Activated CD4-positive, alpha-beta T cell treated with anti-CD3 and anti-CD28 coated beads, Interleukin-2, amount 10 ng/mL, durations not matched to agents 7 days and 5 days (primary cell): ENCODE measurements around the gene DLGAP1. TPM values are rescaled to one million over a fixed set of nuclear protein-coding genes. Genes with fewer than 3 reads are reported as not detected.
A peak's percentile ranks its signal among the peaks of the same experiment; 100 is the strongest.
"Not testable (repeated sequence)": the region's sequence is repeated elsewhere in the genome, so short reads cannot be mapped to it uniquely, and the experiment has no call there.

Experiments used
- CTCF ChIA-PET: fragments of 350-600 bp; sonication (Branson Sonifier 250); formaldehyde crosslinking; loops from one replicate; lab custom pipeline; 2021; ENCODE audit warnings: antibody characterized with exemption; lab: Charles Lee
- POLR2A ChIA-PET: fragments of 350-600 bp; sonication (Branson Sonifier 250); formaldehyde crosslinking; loops from one replicate; lab custom pipeline; 2021; ENCODE audit warnings: antibody characterized with exemption; lab: Charles Lee
- DNase-seq: peaks from one replicate; pipeline ENCODE4 v3.0.0-alpha.2; 2020
- H3K27ac Mint-ChIP-seq: one replicate; pipeline ENCODE4 v1.8.0; 2021; ENCODE audit warnings: mild to moderate bottlenecking, moderate library complexity, mixed read lengths
- H3K27me3 Mint-ChIP-seq: one replicate; pipeline ENCODE4 v1.8.0; 2021; ENCODE audit warnings: mixed read lengths
- H3K36me3 Mint-ChIP-seq: one replicate; pipeline ENCODE4 v1.8.0; 2021; ENCODE audit warnings: low read depth, mixed read lengths
- H3K4me1 Mint-ChIP-seq: one replicate; pipeline ENCODE4 v1.8.0; 2021; ENCODE audit warnings: mixed read lengths
- H3K4me3 Mint-ChIP-seq: one replicate; pipeline ENCODE4 v1.8.0; 2021; ENCODE audit warnings: mild to moderate bottlenecking, moderate library complexity, mixed read lengths
- H3K9me3 Mint-ChIP-seq: one replicate; pipeline ENCODE4 v1.8.0; 2021; ENCODE audit warnings: mixed read lengths
- total RNA-seq, 2 experiments: library from RNA; stranded (reverse); gene quantifications; one replicate each; pipeline ENCODE4 v1.2.3, GENCODE V29; 2021

DLGAP1 gene
- total RNA-seq, 2 experiments from 2014 or later, result 0.10 TPM; not detected in 1

DNA sequence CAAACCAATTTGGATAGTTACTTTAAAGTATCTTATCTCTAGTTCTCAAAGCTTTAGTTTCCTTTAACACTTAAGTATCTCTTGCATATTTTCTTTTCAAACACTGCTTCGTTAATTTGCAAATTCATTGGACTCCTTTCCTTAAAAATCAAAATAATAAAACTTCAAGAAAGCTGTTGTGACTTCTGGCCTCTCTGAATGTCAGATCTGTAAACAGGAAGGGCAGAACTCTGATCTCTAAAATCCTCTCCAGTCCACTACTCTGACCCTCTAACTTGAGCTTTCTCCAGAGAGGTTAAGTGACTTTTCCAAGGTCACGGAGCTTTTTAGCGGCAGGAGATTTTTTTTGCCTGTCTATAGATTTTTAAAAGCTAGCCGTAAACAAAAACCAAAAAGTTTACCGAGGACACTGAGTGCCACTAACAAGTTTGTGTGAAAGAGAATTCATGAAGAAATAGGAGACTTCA lies 849.6 kb downstream of the DLGAP1 start:
- no peak overlapping the region for H3K4me3 Mint-ChIP-seq
- ChIA-PET CTCF (interaction anchor here (0.8 to 3.1 kb wide), 8 partner anchors 10 to 345 kb away, joined by 3 to 18 read pairs (median 4); no protein-coding TSS in a partner anchor), POLR2A (interaction anchor here (1.0 kb wide), 1 partner anchor 11 kb away, joined by 3 read pairs; no protein-coding TSS in a partner anchor)
- no peak overlapping the region for H3K27ac Mint-ChIP-seq
- DNase-seq, result no peak
- peaks cover 3% of the 10 kb centered on the region for H3K9me3 Mint-ChIP-seq
- H3K27me3 Mint-ChIP-seq, result no peaks in the 10 kb centered on the region
- H3K36me3 Mint-ChIP-seq, result peaks cover 2% of the 10 kb centered on the region
- H3K4me1 Mint-ChIP-seq, result peaks cover 32% of the 10 kb centered on the region

DNA sequence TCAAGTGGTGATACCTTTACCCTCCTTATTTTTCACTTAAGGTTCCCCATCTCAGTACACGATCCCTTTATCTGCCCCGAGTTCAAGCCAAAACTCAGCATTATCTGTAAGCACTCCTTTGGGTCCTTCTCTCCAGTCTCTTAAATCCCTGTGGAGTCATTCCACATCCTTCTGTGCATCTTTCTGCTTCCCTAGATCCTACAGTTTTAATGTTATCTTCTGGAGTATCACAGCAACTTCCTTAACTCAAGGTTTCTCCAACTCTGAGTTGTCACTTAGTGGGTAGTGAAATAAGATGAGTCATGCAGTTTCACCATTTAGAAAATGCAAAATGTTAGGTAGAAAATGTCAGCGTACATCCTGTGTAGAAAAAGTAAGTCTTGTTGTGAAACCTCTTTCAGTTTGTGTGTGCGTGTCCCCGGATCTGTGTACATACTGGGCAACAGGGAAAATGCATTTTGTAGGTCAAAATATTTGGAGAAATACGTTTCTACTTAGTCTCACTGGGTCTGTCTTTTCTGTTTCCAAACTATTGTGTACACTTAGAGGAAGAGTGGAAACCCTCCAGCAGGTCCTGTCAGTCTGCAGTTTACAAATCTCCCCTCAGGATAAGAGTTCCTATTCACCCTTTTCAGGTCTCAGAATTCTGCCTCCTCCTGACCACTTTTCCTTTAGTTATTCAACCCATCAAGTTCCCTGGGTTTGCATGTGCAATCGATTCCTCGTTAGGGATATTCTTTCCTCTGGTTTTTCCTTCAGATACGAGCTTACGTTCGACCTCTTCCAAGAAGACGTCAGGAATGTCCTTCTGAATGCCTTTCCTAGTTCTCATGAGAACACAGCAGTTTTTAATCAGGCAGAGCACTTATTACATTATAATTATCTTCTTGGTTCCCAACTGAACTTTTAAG lies 850.4 kb downstream of the DLGAP1 start:
- DNase-seq, result peak; percentile 50
- Mint-ChIP-seq H3K4me3 (no peak overlapping the region), H3K9me3 (peaks cover 3% of the 10 kb centered on the region), H3K27me3 (no peaks in the 10 kb centered on the region), H3K36me3 (peaks cover 2% of the 10 kb centered on the region), H3K27ac (no peak overlapping the region), H3K4me1 (peaks cover 30% of the 10 kb centered on the region)
- ChIA-PET CTCF (interaction anchor here (0.9 to 3.1 kb wide), 7 partner anchors 9 to 62 kb away, joined by 3 to 24 read pairs (median 6); no protein-coding TSS in a partner anchor), POLR2A (interaction anchor here (1.0 kb wide), 1 partner anchor 10 kb away, joined by 3 read pairs; no protein-coding TSS in a partner anchor)

DNA sequence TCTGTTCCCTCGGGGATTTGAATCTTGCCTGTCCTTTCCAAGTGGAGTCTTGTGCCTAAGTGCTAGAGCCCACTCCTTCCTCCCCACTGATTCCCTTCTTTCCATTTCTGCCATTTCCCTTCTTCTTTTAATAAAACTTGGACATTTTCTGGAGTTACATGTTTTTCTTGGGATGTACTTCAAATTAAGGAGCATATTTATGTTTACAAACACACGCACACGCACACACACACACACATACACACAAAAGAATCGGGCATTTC lies 850.9 kb downstream of the DLGAP1 start:
- ChIA-PET POLR2A (no interaction called here), CTCF (interaction anchor here (0.9 to 2.1 kb wide), 5 partner anchors 10 to 62 kb away, joined by 3 to 24 read pairs (median 6); no protein-coding TSS in a partner anchor)
- no peak for DNase-seq
- Mint-ChIP-seq H3K27ac (no peak overlapping the region), H3K36me3 (peaks cover 2% of the 10 kb centered on the region), H3K4me1 (peaks cover 29% of the 10 kb centered on the region), H3K4me3 (no peak overlapping the region), H3K9me3 (peaks cover 3% of the 10 kb centered on the region), H3K27me3 (no peaks in the 10 kb centered on the region)

DNA sequence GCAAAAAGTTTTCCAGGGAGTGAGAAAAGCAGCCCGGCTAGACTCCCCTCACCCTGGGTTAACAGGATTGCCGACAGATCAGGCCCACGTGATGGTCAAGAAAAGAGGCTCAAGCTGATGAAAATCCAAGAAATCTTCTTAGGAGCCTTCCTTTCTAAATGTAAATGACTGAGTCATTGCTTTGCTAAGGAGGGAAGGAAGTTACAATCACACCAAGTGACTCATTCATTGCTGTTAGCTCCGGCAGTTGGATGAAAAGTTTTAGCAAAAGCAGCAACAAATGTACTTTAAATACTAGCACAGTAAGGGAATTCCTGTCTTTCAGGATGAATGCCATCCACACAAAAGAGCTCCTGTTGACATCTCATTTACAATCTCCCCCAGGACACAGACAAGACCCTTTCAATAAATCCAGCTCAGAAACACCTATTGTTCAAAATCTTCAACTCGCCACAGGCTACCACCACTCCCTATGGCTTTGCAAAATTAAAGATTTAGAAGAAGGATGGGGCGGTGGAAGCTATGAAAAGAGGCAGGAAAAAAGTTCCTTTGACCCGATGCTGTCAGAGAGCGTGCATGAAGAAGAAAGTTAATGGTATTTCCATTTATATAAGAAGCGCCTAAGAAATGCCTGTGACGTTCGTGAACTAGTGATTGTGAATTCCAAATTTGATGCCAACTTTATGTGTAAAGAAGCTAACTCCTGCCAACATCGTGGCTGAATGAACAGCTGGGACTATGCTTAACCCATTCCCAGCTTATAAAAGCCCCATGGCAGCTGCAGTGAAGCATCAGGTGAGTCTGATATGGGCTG lies 851.5 kb downstream of the DLGAP1 start:
- ChIA-PET CTCF (interaction anchor here (0.8 to 2.3 kb wide), 9 partner anchors 9 to 62 kb away, joined by 3 to 24 read pairs (median 6); no protein-coding TSS in a partner anchor), POLR2A (no interaction called here)
- DNase-seq, result peak; percentile 32
- H3K27ac Mint-ChIP-seq, result no peak overlapping the region
- peaks cover 33% of the 10 kb centered on the region for H3K4me1 Mint-ChIP-seq
- no peaks in the 10 kb centered on the region for H3K27me3 Mint-ChIP-seq
- H3K36me3 Mint-ChIP-seq, result peaks cover 2% of the 10 kb centered on the region
- H3K4me3 Mint-ChIP-seq, result no peak overlapping the region
- peaks cover 3% of the 10 kb centered on the region for H3K9me3 Mint-ChIP-seq

DNA sequence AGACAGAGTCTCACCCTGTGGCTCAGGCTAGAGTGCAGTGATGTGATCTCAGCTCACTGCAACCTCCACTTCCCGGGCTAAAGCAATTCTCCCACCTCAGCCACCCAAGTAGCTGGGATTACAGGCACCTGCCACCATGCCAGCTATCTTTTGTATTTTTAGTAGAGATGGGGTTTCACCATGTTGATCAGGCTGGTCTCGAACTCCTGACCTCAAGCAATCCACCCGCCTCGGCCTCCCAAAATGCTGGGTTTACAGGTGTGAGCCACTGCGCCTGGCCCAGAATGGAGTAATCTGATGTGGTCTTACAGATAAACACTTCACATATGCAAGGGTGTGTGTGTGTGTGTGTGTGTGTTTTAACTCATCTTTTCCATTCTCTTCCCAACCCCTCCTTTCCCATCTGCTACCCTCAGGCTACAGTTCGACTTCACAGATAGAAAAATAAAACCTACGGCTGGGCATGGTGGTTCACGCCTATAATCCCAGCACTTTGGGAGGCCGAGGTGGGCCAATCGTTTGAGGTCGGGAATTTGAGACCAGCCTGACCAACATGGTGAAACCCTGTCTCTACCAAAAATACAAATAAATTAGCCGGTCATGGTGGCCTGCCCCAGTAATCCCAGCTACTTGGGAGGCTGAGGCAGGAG lies 853.9 kb downstream of the DLGAP1 start:
- Mint-ChIP-seq H3K4me1 (peaks cover 31% of the 10 kb centered on the region), H3K36me3 (peaks cover 19% of the 10 kb centered on the region)
- H3K9me3 Mint-ChIP-seq, H3K4me3 Mint-ChIP-seq, POLR2A ChIA-PET, H3K27ac Mint-ChIP-seq, H3K27me3 Mint-ChIP-seq, DNase-seq: not testable (repeated sequence)
- CTCF ChIA-PET, result interaction anchor here (0.6 to 2.3 kb wide), 5 partner anchors 15 to 303 kb away, joined by 3 to 6 read pairs (median 4); no protein-coding TSS in a partner anchor

- Mint-ChIP-seq H3K27me3 (no peaks in the 10 kb centered on the region), H3K4me3 (no peak overlapping the region), H3K36me3 (peaks cover 27% of the 10 kb centered on the region), H3K9me3 (no peaks in the 10 kb centered on the region), H3K27ac (no peak overlapping the region), H3K4me1 (peaks cover 44% of the 10 kb centered on the region)
- CTCF ChIA-PET, result interaction anchor here (0.9 to 1.4 kb wide), 2 partner anchors 15 to 65 kb away, joined by 3 to 4 read pairs; no protein-coding TSS in a partner anchor
- DNase-seq, result no peak
- POLR2A ChIA-PET, result no interaction called here
Measured at GRCh38 chr18:3599861-3600260, 855.2 kb downstream of the DLGAP1 start.

DNA sequence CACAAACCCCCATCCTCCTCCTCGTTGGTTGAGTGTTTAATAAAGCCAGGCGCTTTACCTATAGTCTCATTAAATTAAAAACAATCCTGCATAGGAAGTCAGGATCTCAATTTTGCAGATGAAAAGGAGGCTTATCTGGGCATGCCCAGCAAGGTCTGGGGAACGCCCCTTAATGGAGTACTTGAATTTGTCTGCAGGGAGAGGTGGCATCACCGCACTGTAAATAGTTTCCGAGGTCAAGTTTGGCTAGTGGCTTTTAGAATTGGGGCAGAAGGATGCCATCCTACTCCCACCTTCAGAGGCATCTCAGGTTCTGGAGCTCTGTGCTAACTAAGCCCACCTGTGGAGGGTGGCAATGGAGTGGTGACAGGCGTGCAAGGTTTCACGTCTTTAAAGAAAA lies 855.9 kb downstream of the DLGAP1 start:
- Mint-ChIP-seq H3K4me3 (no peak overlapping the region), H3K27ac (no peak overlapping the region), H3K36me3 (peaks cover 27% of the 10 kb centered on the region), H3K9me3 (no peaks in the 10 kb centered on the region), H3K4me1 (peaks cover 48% of the 10 kb centered on the region), H3K27me3 (no peaks in the 10 kb centered on the region)
- DNase-seq, result no peak
- CTCF ChIA-PET, result interaction anchor here (1.4 kb wide), 1 partner anchor 14 kb away, joined by 3 read pairs; no protein-coding TSS in a partner anchor
- POLR2A ChIA-PET, result no interaction called here

DNA sequence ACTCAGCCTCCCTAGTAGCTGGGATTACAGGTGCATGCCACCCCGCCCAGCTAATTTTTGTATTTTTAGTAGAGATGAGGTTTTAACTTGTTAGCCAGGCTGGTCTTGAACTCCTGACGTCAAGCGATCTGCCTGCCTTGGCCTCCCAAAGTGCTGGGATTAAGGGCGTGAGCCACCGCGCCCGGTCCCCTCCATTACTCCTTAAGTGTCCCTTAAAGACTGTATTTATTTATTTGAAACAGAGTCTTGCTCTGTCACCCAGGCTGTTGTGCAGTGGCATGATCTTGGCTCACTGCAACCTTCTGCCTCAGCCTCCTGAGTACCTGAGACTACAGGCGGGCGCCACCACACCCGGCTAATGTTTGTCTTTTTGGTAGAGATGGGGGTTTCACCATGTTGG lies 856.5 kb downstream of the DLGAP1 start:
- H3K27ac Mint-ChIP-seq, result no peak overlapping the region
- H3K9me3 Mint-ChIP-seq, result no peaks in the 10 kb centered on the region
- DNase-seq, result no peak
- no peak overlapping the region for H3K4me3 Mint-ChIP-seq
- POLR2A ChIA-PET, result no interaction called here
- CTCF ChIA-PET, result no interaction called here
- H3K36me3 Mint-ChIP-seq, result peaks cover 27% of the 10 kb centered on the region
- no peaks in the 10 kb centered on the region for H3K27me3 Mint-ChIP-seq
- H3K4me1 Mint-ChIP-seq, result peaks cover 50% of the 10 kb centered on the region

DNA sequence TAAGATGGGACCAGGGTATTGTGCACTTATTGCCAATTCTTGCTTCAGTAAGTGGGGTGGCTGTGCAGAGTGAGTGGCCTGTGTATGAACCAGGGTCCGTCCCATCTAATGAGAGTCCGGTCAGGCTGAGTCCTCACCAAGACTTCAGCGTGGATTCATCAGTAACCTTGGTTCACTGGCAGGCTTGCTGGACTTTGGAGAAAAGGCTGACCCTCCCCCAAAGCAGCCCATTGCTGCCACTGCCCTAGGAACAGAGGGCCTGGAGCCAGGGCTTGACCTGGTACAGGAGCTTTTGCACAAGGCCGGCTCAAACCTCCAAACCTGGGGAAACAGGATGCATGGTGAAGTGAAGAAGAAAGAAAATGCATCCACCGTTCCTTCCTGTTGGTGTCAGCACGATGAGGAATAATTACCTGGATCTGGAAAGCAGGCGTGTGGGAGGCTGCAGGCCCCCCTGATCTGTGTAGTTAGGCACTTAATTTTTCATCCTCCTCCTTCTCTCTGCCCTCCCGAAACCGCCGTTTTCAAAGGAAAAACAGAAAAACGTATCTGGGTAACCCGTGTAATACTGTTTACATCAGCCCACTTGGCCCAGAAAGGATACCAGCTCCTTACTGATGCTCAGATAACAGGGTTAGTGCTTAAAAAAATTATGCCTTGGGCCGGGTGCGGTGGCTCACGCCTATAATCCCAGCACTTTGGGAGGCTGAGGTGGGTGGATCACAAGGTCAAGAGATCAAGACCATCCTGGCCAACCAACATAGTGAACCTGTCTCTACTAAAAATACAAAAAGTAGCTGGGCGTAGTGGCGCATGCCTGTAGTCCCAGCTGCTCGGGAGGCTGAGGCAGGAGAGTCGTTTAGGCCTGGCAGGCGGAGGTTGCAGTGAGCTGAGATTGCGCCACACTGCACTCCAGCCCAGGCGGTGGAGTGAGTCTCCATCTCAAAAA lies 857.4 kb downstream of the DLGAP1 start:
- Mint-ChIP-seq H3K4me3 (no peak overlapping the region), H3K9me3 (no peaks in the 10 kb centered on the region), H3K27me3 (no peaks in the 10 kb centered on the region), H3K27ac (peak overlapping the region; percentile 99), H3K36me3 (peaks cover 27% of the 10 kb centered on the region), H3K4me1 (peaks cover 58% of the 10 kb centered on the region)
- CTCF ChIA-PET, result interaction anchor here (0.5 to 4.1 kb wide), 4 partner anchors 13 to 144 kb away, joined by 3 to 44 read pairs (median 4); no protein-coding TSS in a partner anchor
- DNase-seq, result no peak
- POLR2A ChIA-PET, result no interaction called here

DNA sequence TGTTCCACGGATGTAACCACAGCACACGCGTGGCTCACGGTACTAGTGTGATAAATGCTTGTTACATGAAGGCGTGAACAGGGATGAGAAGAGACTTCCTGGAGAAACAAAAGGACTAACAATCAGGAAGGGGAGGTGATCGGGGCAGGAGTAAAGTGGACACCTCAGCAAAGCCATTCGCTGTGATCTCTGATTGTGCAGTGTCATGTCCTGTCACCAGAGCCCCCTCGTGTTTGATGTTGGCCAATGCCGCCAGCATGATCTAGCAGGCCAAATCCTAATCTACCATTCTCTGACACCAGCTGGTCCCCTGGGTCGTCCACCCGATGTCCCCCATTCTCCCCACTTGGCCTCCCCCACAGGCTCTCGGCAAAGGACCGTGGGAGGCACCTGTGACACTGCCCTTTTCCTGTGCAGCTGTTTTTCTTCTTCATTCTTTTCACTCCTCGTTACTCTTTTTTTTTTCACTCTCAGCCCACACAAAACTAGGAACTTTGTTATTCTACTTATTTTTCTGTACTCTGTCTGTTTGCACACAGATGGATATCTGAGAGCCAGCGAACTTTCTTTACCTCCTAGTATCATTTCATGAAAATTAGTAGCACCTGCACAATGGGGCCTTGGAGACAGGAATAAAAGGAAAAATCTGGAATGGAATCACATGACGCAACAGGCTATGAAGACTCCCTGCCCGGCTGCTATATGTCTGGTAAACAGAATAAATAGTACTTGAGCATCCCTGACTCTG lies 858.3 kb downstream of the DLGAP1 start:
- Mint-ChIP-seq H3K9me3 (no peaks in the 10 kb centered on the region), H3K4me3 (peak overlapping the region; percentile 84), H3K27ac (peak overlapping the region; percentile 99), H3K4me1 (peaks cover 62% of the 10 kb centered on the region), H3K27me3 (no peaks in the 10 kb centered on the region), H3K36me3 (peaks cover 24% of the 10 kb centered on the region)
- POLR2A ChIA-PET, result no interaction called here
- DNase-seq, result peak; percentile 38
- CTCF ChIA-PET, result interaction anchor here (0.5 to 4.1 kb wide), 6 partner anchors 9 to 510 kb away, joined by 3 to 44 read pairs (median 4); no protein-coding TSS in a partner anchor

DNA sequence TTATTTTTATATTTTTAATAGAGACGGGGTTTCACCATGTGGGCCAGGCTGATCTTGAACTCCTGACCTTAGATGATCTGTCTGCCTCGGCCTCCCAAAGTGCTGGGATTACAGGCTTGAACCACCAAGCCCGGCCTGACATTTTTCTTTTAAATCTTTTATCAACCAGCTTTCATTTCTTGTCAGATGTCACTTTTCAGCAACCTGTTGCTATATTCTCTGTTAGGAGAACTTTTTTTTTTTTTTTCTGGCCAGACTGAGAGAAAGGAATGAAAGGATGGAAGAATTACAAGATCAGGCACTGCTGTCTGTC lies 858.8 kb downstream of the DLGAP1 start:
- Mint-ChIP-seq H3K4me1 (peaks cover 62% of the 10 kb centered on the region), H3K4me3 (peak overlapping the region; percentile 84), H3K27me3 (no peaks in the 10 kb centered on the region), H3K9me3 (no peaks in the 10 kb centered on the region), H3K36me3 (peaks cover 24% of the 10 kb centered on the region), H3K27ac (peak overlapping the region; percentile 99)
- CTCF ChIA-PET, result interaction anchor here (0.6 to 4.1 kb wide), 8 partner anchors 9 to 876 kb away, joined by 3 to 44 read pairs (median 4); no protein-coding TSS in a partner anchor
- DNase-seq, result no peak
- POLR2A ChIA-PET, result no interaction called here
